ENCODE data around the gene PTCD3.

GRCh38 chr2:86073225-86073624, 32.8 kb upstream of the PTCD3 start:
- TF ChIP-seq, protein P1, sequence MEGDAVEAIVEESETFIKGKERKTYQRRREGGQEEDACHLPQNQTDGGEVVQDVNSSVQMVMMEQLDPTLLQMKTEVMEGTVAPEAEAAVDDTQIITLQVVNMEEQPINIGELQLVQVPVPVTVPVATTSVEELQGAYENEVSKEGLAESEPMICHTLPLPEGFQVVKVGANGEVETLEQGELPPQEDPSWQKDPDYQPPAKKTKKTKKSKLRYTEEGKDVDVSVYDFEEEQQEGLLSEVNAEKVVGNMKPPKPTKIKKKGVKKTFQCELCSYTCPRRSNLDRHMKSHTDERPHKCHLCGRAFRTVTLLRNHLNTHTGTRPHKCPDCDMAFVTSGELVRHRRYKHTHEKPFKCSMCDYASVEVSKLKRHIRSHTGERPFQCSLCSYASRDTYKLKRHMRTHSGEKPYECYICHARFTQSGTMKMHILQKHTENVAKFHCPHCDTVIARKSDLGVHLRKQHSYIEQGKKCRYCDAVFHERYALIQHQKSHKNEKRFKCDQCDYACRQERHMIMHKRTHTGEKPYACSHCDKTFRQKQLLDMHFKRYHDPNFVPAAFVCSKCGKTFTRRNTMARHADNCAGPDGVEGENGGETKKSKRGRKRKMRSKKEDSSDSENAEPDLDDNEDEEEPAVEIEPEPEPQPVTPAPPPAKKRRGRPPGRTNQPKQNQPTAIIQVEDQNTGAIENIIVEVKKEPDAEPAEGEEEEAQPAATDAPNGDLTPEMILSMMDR (IDR thresholded peaks at IDR 0.05) = no peak
- no peak for TF ChIP-seq POLR2A (IDR thresholded peaks at IDR 0.05)
